WI38 (cell line): Measurements from ENCODE around the gene SLC27A1.
A peak's percentile ranks its signal among the peaks of the same experiment; 100 is the strongest.
"Not testable (repeated sequence)": the region's sequence is repeated elsewhere in the genome, so short reads cannot be mapped to it uniquely, and the experiment has no call there.

ENCODE experiments used
- H3K4me3 ChIP-seq: 2 replicates; pipeline ENCODE4 v1.5.1; 2011; ENCODE audit warnings: low read depth, mild to moderate bottlenecking, control low read depth, low read length
- CTCF ChIP-seq: IDR thresholded peaks from 2 replicates; pipeline ENCODE4 v1.5.1; 2012; ENCODE audit warnings: low read depth, mild to moderate bottlenecking, control low read depth, low read length

The SLC27A1 gene

GRCh38 chr19:17471410-17472125 lies 1.2 kb downstream of the SLC27A1 start:
- TF ChIP-seq CTCF = no peak
- H3K4me3 ChIP-seq = peak overlapping the region; percentile 80

GRCh38 chr19:17473041-17473440 lies 2.7 kb downstream of the SLC27A1 start:
- no peak for TF ChIP-seq CTCF
- no peak overlapping the region for H3K4me3 ChIP-seq

GRCh38 chr19:17475011-17475540 lies 4.8 kb downstream of the SLC27A1 start:
- not testable (repeated sequence) for H3K4me3 ChIP-seq

GRCh38 chr19:17475541-17476115 lies 5.3 kb downstream of the SLC27A1 start:
- TF ChIP-seq CTCF = no peak
- H3K4me3 ChIP-seq = no peak overlapping the region

GRCh38 chr19:17479325-17479791 lies 9.0 kb downstream of the SLC27A1 start:
- no peak overlapping the region for H3K4me3 ChIP-seq

GRCh38 chr19:17481986-17482385 lies 11.7 kb downstream of the SLC27A1 start:
- no peak overlapping the region for H3K4me3 ChIP-seq
- no peak for TF ChIP-seq CTCF

More at GRCh38 chr19:17479325-17479791, 9.0 kb downstream of the SLC27A1 start:
- no peak for TF ChIP-seq CTCF

- TF ChIP-seq CTCF = no peak
- H3K4me3 ChIP-seq = no peak overlapping the region
Measured at GRCh38 chr19:17482877-17483604, 12.7 kb downstream of the SLC27A1 start.
